ENCODE data around the gene RAP1GAP. TPM values are rescaled to one million over a fixed set of nuclear protein-coding genes. Genes with fewer than 3 reads are reported as not detected.
A peak's percentile ranks its signal among the peaks of the same experiment; 100 is the strongest.

The RAP1GAP gene
- total and polyA plus RNA-seq, 9 of the 15 experiments (the other 6 are each of a cell fraction or from before 2014, with no cell fraction given), result 0.29 to 30.2 (median 19.2) TPM

DNA sequence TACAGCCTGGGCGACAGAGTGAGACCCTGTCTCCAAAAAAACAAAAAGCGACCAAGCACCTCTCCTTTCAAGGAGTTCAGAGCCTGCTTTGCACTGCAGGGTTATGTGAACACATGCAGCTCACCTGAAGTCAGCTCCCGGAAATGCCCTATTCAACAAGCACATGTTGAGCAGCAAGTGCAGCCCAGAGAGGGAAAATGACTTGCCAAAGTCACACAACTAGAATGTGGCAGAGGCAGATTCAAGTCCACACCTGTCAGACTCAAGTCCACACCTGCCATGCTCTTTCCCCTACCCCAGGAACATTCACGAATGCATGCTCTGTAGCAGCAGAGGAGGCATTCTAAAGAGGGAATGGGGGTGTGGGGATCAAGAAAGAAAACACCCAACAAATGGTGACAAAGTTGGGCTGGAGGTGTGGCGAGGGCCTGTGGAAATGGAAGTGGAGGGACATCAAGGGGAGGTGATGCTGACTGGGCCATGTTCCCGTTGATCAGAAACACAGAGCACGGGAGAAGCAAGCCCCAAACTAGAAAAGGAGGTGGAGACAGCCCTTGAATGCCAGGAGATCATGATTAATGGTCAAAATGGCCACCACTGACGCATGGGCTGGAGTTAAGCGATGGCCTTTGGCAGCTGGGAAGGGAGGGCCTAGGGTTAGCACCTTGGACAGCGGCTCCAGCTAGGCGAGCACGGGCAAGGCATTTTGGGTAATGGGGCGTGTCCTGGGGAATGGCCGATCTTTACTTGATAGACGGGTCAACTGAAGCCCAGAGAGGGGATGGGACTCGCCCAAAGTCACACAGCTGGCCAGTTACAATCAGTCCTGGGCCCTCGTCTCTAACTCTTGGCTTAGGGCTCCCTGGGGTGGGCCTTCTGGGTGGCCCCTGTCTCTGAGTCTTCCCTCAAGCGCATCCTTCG, 21.5 kb downstream of the RAP1GAP start (continued):
- no peak for TF ChIP-seq ZNF79 (CRISPR knock-in tag; IDR thresholded peaks at IDR 0.05; ENCODE audit: low read depth)
- peak; percentile 61; the same call in 1 of the 2 replicates for TF ChIP-seq PML (IDR thresholded peaks at IDR 0.05; ENCODE audit: low read length)
- peak; percentile 93 for TF ChIP-seq NCOA1 (IDR thresholded peaks at IDR 0.05; ENCODE audit: low read depth)
- peak; percentile 100 for TF ChIP-seq SIN3A (IDR thresholded peaks at IDR 0.05; ENCODE audit: borderline replicate concordance in 2 of 2, control insufficient read depth in 1 of 2, low read depth in 2 of 2, low read length in 2 of 2)
- TF ChIP-seq BCLAF1 (IDR thresholded peaks at IDR 0.05; ENCODE audit: borderline replicate concordance in 1 of 2, control insufficient read depth in 1 of 2, low read depth in 2 of 2, low read length in 1 of 2), result peak in 1 of 2 experiments; percentile 82; a peak in 1 of 4 replicates
- peak; percentile 99 for TF ChIP-seq MIER1 (IDR thresholded peaks at IDR 0.05; ENCODE audit: low read depth)
- peak; percentile 96 for TF ChIP-seq CREM (IDR thresholded peaks at IDR 0.05; ENCODE audit: low read depth)
- TF ChIP-seq ZNF23 (CRISPR knock-in tag; IDR thresholded peaks at IDR 0.05), result no peak
- no peak for TF ChIP-seq KDM5B (IDR thresholded peaks at IDR 0.05; ENCODE audit: insufficient replicate concordance, low read depth, low read length)
- TF ChIP-seq CSDE1 (IDR thresholded peaks at IDR 0.05), result no peak
- peak; percentile 77 for TF ChIP-seq DPF2 (IDR thresholded peaks at IDR 0.05)
- TF ChIP-seq, protein P1, sequence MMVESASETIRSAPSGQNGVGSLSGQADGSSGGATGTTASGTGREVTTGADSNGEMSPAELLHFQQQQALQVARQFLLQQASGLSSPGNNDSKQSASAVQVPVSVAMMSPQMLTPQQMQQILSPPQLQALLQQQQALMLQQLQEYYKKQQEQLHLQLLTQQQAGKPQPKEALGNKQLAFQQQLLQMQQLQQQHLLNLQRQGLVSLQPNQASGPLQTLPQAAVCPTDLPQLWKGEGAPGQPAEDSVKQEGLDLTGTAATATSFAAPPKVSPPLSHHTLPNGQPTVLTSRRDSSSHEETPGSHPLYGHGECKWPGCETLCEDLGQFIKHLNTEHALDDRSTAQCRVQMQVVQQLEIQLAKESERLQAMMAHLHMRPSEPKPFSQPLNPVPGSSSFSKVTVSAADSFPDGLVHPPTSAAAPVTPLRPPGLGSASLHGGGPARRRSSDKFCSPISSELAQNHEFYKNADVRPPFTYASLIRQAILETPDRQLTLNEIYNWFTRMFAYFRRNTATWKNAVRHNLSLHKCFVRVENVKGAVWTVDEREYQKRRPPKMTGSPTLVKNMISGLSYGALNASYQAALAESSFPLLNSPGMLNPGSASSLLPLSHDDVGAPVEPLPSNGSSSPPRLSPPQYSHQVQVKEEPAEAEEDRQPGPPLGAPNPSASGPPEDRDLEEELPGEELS (CRISPR knock-in tag; IDR thresholded peaks at IDR 0.05; ENCODE audit: borderline replicate concordance), result peak; percentile 99
- TF ChIP-seq ZNF780A (CRISPR knock-in tag; IDR thresholded peaks at IDR 0.05), result no peak
- TF ChIP-seq, protein P2, sequence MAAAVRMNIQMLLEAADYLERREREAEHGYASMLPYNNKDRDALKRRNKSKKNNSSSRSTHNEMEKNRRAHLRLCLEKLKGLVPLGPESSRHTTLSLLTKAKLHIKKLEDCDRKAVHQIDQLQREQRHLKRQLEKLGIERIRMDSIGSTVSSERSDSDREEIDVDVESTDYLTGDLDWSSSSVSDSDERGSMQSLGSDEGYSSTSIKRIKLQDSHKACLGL (CRISPR knock-in tag; IDR thresholded peaks at IDR 0.05; ENCODE audit: borderline replicate concordance, poor library complexity, severe bottlenecking), result peak; percentile 69
- TF ChIP-seq TEAD4 (IDR thresholded peaks at IDR 0.05; ENCODE audit: low read length), result peak; percentile 82
- peak; percentile 95; the same call in 1 of the 2 replicates for TF ChIP-seq TEAD4 (CRISPR knock-in tag; IDR thresholded peaks at IDR 0.05; ENCODE audit: borderline replicate concordance)
- no peak for TF ChIP-seq TAF9B (IDR thresholded peaks at IDR 0.05; ENCODE audit: partially characterized antibody)
- peak; percentile 66; the same call in 1 of the 2 replicates for TF ChIP-seq JUN (IDR thresholded peaks at IDR 0.05; ENCODE audit: borderline replicate concordance, low read depth, low read length)
- TF ChIP-seq JUN (CRISPR knock-in tag; IDR thresholded peaks at IDR 0.05; ENCODE audit: borderline replicate concordance), result peak; percentile 98
- peak; percentile 13; the same call in 1 of the 2 replicates for TF ChIP-seq KLF1 (tag; IDR thresholded peaks at IDR 0.05)

Data from K562 (cell line).